Measurements from ENCODE around the gene SLITRK5.

Gene SLITRK5, protein sequence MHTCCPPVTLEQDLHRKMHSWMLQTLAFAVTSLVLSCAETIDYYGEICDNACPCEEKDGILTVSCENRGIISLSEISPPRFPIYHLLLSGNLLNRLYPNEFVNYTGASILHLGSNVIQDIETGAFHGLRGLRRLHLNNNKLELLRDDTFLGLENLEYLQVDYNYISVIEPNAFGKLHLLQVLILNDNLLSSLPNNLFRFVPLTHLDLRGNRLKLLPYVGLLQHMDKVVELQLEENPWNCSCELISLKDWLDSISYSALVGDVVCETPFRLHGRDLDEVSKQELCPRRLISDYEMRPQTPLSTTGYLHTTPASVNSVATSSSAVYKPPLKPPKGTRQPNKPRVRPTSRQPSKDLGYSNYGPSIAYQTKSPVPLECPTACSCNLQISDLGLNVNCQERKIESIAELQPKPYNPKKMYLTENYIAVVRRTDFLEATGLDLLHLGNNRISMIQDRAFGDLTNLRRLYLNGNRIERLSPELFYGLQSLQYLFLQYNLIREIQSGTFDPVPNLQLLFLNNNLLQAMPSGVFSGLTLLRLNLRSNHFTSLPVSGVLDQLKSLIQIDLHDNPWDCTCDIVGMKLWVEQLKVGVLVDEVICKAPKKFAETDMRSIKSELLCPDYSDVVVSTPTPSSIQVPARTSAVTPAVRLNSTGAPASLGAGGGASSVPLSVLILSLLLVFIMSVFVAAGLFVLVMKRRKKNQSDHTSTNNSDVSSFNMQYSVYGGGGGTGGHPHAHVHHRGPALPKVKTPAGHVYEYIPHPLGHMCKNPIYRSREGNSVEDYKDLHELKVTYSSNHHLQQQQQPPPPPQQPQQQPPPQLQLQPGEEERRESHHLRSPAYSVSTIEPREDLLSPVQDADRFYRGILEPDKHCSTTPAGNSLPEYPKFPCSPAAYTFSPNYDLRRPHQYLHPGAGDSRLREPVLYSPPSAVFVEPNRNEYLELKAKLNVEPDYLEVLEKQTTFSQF
- 1.2 to 5.0 reads per million in 2 donors for total RNA-seq

DNA sequence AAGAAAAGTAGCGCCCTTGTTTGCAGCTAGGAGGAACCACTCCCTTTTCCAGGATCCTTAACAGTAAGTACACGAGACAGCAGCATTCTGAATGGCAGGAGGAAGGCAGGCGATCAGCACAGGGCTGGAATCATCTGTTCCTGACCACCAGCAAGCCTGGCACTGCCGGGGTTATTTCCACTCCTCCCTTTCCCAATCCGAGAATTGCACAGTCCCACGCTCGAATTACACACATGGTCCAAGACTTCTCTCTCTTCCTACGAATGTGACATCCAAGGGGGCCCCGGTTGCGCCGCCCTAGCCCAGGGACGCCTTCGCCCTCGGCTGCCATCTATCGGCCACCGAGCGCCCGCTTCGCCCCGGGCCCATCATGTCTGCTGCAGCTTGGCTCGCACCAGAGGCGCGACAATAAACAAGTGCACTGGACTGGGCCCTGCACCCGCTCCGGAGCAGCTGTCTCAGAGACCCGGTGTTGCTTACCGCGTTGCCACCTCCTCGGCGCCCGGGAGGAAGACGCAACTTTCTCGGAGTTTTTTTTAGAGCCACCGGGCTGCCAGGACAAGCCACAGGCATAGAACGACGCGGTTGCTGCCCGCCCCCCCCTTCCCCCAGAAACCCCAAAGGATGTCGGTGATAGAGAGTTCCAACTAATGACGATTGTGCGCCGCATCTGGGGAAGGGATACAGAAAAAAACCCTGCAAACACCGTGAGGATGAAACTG lies at the start of gene SLITRK5:
TSS of gene SLITRK5 (plus strand) at position 341 of the 722 bp plus-strand sequence. CDS start 4,018 bp downstream, outside the sequence.
- DNase-seq, result no peak

DNA sequence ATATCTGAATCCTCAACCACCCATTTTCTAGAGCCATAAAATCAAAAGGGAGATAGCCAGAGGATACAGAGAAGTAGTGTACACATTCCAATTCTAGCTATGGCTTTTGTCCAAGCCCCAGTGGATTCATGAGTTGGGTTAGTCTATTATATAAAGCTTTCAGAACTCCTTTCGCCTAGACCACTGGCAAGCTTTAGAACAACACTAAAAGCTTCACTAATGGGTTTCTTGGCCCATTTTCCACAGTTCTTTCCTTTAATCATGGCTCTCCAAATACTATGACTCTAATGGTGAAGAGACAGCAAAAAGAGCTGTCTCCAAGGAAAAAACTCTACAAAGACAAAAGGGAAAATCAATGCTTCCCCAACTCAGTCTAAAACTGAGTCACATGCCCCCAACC lies 48.2 kb upstream of the SLITRK5 start:
- DNase-seq, result no peak

DNA sequence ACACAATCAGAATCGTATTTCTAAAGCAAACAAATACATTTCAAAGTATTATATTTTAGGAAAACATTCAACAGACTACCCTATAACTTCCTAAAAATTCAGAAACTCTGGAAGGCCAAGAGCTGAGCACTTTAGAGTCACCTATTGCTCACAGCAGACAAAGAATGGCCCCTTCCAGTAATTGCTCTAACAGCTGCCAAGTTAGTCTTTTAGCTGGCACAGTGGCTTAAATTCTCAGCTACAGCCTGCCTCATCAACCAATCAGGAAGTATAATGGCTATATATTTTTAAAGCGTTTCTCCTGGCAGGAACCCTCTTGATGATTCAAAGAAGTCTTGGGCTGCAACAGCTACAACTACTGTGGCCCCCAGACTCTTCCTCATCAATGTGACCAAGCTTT lies 14.9 kb upstream of the SLITRK5 start:
- DNase-seq, result no peak

DNA sequence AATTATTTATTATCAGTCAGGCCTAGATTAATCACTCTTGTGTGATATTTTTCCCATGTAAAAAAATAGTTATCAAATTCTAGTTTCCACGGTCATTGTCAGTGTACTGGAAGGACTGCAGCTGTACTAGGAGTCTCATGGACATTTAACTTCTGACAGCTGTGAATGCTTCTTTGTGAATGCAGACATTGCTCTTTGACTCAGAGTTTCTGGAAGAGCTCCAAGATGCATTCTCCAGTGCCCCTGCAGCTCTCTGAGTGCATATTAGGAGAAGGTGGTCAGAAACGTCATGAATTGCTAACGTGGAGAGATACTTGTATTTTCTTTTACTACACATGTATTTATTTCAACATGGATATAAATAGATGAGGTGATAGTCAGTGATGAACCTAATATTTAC lies 9.7 kb upstream of the SLITRK5 start:
- no peak for DNase-seq

DNA sequence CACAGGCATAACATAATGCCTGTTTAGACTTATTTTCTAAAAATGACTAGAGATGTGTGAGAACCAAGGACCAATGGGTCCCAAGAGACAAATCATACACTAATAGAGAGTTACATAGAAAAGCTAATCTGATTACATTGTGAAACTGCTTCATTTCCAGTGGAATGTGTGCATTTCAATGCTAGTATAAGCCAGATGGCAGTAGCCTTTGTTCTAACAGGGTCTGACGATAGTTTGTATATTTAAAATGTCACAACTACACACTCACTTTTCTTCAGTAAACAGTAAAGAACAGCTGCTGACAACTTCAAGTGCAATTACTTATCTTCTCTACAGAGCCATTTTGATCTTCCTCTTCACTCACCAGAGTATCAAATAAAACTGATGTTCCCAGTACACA lies 4.3 kb upstream of the SLITRK5 start:
- no peak for DNase-seq

DNA sequence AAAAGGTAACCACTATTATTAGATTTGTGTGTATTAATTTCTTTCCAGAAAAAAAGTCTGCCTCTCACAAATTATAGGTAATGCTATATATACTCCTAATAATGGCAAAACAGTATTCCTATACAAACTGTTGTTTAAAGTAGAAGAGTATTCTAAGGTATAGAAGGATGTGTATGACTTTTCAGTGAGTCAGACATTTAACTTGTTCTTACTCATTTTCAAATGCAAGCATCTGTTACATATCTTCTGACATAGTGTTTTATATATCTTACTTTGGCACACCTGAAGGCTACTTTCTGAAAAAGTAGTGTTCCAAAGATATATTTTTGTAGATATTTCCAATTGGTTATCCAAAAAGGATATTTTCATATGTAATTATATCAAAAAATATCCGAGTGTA lies 3.5 kb upstream of the SLITRK5 start:
- DNase-seq, result no peak

DNA sequence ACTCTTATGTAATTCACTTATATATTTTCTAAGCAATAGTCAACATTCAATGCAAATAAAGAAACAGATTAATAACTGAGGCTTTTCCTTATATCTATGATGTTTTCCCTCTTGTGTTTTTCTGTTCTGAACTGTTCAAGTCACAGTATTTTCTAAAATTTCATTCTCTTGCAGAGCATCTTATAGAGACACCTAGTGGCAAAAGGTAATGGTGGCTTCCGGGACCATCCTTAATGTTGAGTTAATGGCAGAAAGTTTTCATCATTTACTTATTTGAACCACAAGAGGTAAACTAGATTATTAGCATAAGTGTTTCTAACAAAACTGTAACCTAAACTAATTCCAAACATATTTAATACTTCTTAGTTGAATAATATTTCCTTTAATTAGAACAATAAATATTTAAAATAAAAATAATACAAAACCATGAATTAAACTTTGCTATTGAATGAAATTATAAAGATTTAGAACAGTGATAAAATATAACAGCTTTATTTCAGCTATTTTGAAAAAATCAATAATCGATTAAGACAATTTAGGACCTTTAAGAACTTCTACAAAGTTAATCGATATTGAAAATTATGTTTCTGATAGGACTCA lies 1.7 kb upstream of the SLITRK5 start:
- no peak for DNase-seq

DNA sequence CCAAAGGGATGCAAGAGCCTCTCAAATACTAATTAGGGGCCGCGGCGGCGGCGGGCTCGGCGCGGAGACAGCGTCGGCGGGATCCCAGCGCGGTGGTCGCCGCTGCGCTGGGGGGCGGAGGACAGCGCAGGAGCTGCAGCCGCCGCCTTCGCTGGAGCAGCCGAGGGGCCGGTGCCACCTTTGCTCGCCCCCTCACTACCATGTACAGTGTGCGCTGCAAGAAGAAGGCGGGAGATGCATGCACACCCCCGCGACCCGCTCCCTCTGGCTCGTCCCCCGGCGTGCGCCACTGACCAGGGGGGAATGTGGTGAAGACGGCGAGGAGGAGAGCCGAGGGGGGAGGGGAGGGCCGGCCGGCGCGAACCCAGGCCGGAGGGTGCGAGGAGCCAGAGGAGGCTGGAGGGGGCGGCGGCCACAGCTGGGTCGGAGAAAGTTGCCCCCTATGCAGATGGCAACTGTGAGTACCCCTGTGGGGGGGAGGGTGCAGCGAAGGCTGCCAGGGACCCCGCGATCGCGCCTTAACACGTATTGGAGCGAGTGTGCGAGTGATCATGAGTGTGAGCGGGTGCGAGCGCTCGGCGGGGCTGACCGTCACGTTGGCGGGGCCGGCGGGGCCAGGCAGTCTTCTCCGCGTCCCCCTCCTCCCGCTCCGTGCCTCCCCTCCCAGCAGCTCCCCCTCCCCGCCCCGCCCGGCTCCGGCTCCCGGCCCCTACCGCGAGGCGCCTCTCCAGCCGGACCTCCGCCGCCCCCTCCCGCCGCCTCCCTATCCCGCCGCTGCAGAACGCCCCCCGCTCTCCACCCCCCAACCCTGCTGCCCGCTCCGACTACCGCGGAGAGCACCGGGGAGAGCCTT lies 808 bp downstream of the SLITRK5 start:
- DNase-seq, result no peak

DNA sequence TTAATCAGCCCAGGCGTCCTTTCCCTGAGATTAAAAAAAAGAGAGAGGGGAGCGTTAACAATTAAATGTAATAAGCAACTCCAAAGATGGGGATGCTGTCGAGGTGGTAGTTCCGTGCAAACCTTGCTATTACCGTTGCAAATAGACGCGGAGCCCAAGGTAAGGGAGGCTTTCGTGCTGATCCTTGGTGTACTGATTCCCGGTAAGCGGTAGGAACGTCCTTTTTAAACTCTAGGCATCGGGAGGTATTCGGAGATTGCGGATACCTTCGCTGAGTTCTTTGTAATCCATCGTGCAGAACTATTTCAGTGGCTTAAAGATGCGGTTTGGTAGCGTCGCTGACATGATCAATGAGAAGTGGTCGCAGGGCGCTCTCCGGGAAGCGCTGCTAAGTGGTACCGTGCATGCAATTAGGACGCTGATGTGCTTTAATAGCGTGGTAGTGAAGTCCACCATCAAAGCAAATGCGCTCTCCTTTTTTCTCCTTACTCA lies 3.1 kb downstream of the SLITRK5 start:
- no peak for DNase-seq

DNA sequence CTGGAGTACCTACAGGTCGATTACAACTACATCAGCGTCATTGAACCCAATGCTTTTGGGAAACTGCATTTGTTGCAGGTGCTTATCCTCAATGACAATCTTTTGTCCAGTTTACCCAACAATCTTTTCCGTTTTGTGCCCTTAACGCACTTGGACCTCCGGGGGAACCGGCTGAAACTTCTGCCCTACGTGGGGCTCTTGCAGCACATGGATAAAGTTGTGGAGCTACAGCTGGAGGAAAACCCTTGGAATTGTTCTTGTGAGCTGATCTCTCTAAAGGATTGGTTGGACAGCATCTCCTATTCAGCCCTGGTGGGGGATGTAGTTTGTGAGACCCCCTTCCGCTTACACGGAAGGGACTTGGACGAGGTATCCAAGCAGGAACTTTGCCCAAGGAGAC lies 4.7 kb downstream of the SLITRK5 start:
- no peak for DNase-seq

DNA sequence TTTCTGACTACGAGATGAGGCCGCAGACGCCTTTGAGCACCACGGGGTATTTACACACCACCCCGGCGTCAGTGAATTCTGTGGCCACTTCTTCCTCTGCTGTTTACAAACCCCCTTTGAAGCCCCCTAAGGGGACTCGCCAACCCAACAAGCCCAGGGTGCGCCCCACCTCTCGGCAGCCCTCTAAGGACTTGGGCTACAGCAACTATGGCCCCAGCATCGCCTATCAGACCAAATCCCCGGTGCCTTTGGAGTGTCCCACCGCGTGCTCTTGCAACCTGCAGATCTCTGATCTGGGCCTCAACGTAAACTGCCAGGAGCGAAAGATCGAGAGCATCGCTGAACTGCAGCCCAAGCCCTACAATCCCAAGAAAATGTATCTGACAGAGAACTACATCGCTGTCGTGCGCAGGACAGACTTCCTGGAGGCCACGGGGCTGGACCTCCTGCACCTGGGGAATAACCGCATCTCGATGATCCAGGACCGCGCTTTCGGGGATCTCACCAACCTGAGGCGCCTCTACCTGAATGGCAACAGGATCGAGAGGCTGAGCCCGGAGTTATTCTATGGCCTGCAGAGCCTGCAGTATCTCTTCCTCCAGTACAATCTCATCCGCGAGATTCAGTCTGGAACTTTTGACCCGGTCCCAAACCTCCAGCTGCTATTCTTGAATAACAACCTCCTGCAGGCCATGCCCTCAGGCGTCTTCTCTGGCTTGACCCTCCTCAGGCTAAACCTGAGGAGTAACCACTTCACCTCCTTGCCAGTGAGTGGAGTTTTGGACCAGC lies 5.3 kb downstream of the SLITRK5 start:
- no peak for DNase-seq

DNA sequence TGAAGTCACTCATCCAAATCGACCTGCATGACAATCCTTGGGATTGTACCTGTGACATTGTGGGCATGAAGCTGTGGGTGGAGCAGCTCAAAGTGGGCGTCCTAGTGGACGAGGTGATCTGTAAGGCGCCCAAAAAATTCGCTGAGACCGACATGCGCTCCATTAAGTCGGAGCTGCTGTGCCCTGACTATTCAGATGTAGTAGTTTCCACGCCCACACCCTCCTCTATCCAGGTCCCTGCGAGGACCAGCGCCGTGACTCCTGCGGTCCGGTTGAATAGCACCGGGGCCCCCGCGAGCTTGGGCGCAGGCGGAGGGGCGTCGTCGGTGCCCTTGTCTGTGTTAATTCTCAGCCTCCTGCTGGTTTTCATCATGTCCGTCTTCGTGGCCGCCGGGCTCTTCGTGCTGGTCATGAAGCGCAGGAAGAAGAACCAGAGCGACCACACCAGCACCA lies 5.9 kb downstream of the SLITRK5 start:
- DNase-seq, result no peak

DNA sequence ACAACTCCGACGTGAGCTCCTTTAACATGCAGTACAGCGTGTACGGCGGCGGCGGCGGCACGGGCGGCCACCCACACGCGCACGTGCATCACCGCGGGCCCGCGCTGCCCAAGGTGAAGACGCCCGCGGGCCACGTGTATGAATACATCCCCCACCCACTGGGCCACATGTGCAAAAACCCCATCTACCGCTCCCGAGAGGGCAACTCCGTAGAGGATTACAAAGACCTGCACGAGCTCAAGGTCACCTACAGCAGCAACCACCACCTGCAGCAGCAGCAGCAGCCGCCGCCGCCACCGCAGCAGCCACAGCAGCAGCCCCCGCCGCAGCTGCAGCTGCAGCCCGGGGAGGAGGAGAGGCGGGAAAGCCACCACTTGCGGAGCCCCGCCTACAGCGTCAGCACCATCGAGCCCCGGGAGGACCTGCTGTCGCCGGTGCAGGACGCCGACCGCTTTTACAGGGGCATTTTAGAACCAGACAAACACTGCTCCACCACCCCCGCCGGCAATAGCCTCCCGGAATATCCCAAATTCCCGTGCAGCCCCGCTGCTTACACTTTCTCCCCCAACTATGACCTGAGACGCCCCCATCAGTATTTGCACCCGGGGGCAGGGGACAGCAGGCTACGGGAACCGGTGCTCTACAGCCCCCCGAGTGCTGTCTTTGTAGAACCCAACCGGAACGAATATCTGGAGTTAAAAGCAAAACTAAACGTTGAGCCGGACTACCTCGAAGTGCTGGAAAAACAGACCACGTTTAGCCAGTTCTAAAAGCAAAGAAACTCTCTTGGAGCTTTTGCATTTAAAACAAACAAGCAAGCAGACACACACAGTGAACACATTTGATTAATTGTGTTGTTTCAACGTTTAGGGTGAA lies 6.6 kb downstream of the SLITRK5 start:
- DNase-seq, result no peak

DNA sequence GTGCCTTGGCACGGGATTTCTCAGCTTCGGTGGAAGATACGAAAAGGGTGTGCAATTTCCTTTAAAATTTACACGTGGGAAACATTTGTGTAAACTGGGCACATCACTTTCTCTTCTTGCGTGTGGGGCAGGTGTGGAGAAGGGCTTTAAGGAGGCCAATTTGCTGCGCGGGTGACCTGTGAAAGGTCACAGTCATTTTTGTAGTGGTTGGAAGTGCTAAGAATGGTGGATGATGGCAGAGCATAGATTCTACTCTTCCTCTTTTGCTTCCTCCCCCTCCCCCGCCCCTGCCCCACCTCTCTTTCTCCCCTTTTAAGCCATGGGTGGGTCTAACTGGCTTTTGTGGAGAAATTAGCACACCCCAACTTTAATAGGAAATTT lies 7.2 kb downstream of the SLITRK5 start:
- DNase-seq, result no peak

DNA sequence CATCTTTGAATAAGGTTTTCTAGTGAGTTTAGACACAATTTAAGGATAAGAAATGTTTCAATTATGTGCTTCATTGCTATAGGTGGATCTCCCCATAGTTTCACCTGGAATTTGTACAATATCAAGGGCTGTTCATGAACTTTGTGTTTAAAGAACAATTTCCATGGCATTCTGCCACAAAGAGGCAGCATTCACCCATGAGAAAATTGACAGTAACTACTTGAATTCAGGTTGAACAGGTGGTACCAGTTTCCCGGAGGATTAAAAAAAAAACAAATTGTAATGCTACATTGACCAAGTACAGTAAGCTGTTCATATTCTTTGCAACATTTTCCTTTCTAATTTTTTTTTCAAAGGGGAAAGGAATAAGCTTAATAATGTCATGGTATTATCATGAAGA lies 9.1 kb downstream of the SLITRK5 start:
- DNase-seq, result no peak

DNA sequence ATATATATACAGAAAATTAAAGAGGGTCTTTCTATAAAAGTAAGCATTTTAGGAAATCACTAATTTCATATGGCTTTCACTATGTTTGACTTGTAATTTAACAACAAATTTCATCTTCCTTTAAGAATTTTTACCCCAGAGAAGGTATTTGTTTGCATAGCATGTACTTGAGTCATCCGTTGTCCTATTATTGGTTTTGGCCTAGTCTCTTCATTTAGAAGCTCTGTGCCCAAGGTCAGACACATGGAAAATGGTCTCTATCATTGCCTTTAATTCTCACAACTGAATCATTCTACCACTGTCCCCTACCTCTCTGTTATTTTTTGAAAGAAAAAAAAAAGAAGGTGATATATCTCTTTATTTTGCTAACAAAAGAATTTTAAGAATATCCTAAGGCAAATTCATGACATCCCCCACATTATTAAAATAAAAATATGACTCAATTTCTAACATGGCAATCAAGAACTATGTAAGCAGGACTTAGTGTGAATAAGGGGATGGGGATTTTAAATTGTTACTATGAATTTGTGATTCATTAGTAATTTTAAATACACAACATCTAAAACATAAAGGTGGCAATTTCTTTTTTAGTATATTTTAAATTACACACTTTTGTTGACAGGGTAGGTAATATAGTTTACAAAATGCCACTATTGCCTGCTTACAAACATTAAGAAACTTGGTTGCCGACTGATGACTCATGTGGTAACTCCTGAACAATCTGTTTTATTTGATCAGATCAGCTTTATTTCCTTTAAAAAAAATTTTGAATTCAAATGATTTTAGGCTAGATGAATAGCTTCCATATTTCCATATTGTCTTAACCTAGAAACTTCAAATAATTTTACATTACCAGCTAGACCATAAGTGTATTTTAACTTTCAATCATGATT lies 13.9 kb downstream of the SLITRK5 start:
- DNase-seq, result no peak

DNA sequence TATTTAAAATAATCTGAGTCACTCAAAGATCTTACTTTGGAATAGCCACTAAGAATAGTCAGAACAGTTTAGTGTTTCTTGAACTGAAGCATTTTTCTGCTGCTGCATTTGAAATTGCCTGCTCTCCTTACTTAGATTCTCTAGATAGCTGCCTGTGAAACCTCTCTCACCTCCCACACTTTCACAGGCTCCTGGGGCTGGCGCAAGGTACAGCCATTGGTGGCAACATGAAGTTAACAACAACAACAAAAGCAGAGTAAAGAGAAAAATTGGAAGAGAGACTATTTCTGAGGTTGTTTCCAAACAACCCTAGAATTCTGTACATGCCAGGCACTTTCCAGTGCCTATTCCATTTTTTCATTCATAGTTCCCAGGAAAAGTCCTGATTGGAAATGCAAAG lies 25.3 kb downstream of the SLITRK5 start:
- no peak for DNase-seq

DNA sequence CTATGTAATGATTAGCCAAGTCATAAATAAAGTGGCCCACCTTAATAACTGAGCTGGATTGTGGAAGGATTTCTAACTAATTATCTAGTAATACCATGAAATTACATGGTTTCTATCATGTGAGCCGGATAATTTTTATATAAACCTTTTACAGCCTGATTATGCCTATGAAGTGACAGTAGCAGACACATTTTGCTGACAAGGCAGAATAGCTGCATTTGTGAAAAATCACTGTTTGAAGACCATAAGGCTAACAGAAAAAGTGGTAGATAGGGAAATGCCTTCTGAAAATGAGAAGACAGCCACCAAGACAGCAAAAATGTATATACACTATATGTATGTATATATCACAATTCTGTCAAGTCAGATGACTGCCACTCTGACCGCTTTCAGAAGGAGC lies 27.1 kb downstream of the SLITRK5 start:
- no peak for DNase-seq
